Spleen (tissue), 11 donors: ENCODE results near the gene LSMEM2. TPM values are rescaled to one million over a fixed set of nuclear protein-coding genes. Genes with fewer than 3 reads are reported as not detected.

Experiments
- DNase-seq: peaks from one replicate; pipeline ENCODE4 v3.0.0-alpha.2; 2020
- H3K27ac ChIP-seq, 8 donors: fragments of 200-600 bp; sonication (generic) in 7 of 8; 1 replicate in 4 of 8; 2 replicates in 4 of 8; pipeline versions ENCODE4 v1.5.0 to v1.8.0; 2016 to 2021; ENCODE audit warnings: inconsistent platforms in 4 of 8, mild to moderate bottlenecking in 4 of 8, moderate library complexity in 1 of 8
- H3K27me3 ChIP-seq, 7 donors: fragments of 200-600 bp; sonication (generic) in 6 of 7; replicated peaks in 1 of 7; 1 replicate in 4 of 7; 2 replicates in 3 of 7; pipeline versions ENCODE4 v1.5.0 to v1.8.0; 2016 to 2021; ENCODE audit warnings: inconsistent platforms in 3 of 7, mild to moderate bottlenecking in 1 of 7
- H3K36me3 ChIP-seq, 6 donors: fragments of 200-600 bp; sonication (generic) in 5 of 6; 1 replicate in 4 of 6; 2 replicates in 2 of 6; pipeline versions ENCODE4 v1.5.0 to v1.8.0; 2016 to 2021; ENCODE audit warnings: inconsistent platforms in 2 of 6
- H3K4me1 ChIP-seq, 6 donors: fragments of 200-600 bp; sonication (generic) in 5 of 6; 1 replicate in 3 of 6; 2 replicates in 3 of 6; pipeline versions ENCODE4 v1.5.0 to v1.8.0; 2016 to 2021; ENCODE audit warnings: inconsistent platforms in 3 of 6
- H3K4me3 ChIP-seq, 8 donors: fragments of 200-600 bp; sonication (generic) in 7 of 8; 1 replicate in 4 of 8; 2 replicates in 4 of 8; pipeline versions ENCODE4 v1.5.0 to v1.8.0; 2016 to 2021; ENCODE audit warnings: inconsistent platforms in 4 of 8, mild to moderate bottlenecking in 4 of 8, moderate library complexity in 2 of 8
- H3K9me3 ChIP-seq, 8 donors: fragments of 200-600 bp; sonication (generic) in 7 of 8; 1 replicate in 4 of 8; 2 replicates in 4 of 8; pipeline versions ENCODE4 v1.5.0 to v1.8.0; 2016 to 2021; ENCODE audit warnings: inconsistent platforms in 4 of 8
- POLR2A ChIP-seq, 3 donors: fragments of 450-650 bp; IDR thresholded peaks; one replicate each; pipeline ENCODE4 v1.5.1; 2017; ENCODE audit warnings: antibody characterized with exemption in 3 of 3, mild to moderate bottlenecking in 1 of 3
- POLR2AphosphoS5 ChIP-seq, 3 donors: sonication (generic); formaldehyde crosslinking; IDR thresholded peaks; one replicate each; pipeline ENCODE4 v1.5.1; 2017; ENCODE audit warnings: antibody characterized with exemption in 3 of 3
- WGBS, 5 donors: extraction: QIAGEN DNeasy Blood & Tissue Kit in 3 of 5; methylation state at CpG; one replicate each; pipeline versions ENCODE4 v1.1.5 to v1.1.7; 2013 to 2018; 5-methylcytosine and 5-hydroxymethylcytosine counted together
- intact Hi-C: fragments of 100-400 bp; cut with DNase I; formaldehyde crosslinking; loops from one replicate; pipeline ENCODE4 v1.15.0; 2023; ENCODE audit warnings: low total_unique reads
- polyA plus RNA-seq, 3 donors: library from polyadenylated mRNA; stranded (reverse); fragments of 200-250 nt; gene quantifications; one replicate each; pipeline ENCODE4 v1.2.1, GENCODE V29; 2013
- total RNA-seq, 7 donors: library from RNA; depleted of rRNA in 3 of 7; stranded (reverse); fragments of >200 nt in 3 of 7; fragmentation: NEBNext Ultra II Directional in 4 of 7; extraction: Animal tissue kit (Norgen Biotek cat#: 25700) in 4 of 7; gene quantifications; one replicate each; pipeline versions ENCODE4 v1.1.0 to v1.2.1, GENCODE V29; 2016 to 2021
- TF ChIP-seq, protein P1 (sequence below), 11 experiments: fragments of 200-600 bp in 7 of 11; fragments of 450-650 bp in 4 of 11; sonication (generic) in 4 of 11; IDR thresholded peaks in 8 of 11; conservative IDR thresholded peaks in 3 of 11; 1 replicate in 7 of 11; 2 replicates in 4 of 11; pipeline versions ENCODE4 v1.4.0 to v1.8.0; 2016 to 2021; ENCODE audit warnings: antibody characterized with exemption in 11 of 11, inconsistent platforms in 4 of 11, mild to moderate bottlenecking in 1 of 11
- donor health status: healthy with polysubstance abuse.
- donor health status: DM: no; HTN: no; CAD: no; lungs with moderate emphysema.
- donor health status: DM: no; HTN: no; CAD: no.
- donor health status: Bipolar disorder and iron deficiency.
- donor health status: healthy.
- donor health status: DM: no; HTN: no; CAD: no.
- donor health status: DM: yes; HTN: yes; CAD: no.

Gene LSMEM2
- total and polyA plus RNA-seq, 10 donors, result 0.06 to 0.46 (median 0.24) TPM; not detected in 6

DNA sequence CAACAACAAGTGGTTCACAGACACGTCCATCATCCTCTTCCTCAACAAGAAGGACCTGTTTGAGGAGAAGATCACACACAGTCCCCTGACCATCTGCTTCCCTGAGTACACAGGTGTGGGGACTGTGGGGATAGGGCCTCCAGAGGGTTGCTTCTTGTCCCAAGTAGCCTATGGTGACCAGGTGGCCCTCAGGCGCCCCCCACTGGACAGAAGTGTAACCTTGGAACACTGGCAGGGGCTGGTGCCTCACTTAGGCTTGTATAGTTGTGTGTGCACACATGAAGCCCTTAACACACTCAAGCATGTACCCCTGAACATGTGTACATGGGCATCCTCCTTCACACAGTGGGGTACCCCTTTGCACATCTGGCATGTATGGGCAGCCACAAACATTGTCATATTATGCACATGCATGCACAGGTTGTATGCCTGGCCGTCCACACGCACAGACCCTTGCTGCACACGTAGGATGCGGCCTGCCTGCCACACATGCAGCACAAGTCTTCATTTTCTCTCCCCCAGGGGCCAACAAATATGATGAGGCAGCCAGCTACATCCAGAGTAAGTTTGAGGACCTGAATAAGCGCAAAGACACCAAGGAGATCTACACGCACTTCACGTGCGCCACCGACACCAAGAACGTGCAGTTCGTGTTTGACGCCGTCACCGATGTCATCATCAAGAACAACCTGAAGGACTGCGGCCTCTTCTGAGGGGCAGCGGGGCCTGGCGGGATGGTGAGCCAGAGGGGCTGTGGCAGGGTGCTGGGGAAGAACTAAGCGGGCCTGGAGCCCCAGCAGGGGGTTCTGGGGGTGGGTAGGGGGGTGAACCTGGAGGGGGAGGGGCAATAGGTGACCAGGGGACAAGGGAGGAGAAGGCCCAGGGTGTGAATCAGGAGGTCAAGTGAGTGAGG is 21.7 kb upstream of the LSMEM2 start:
- Histone ChIP-seq H3K27me3 (no peaks in the 10 kb centered on the region), H3K27ac (peak overlapping the region in 4 of 8 donors; percentile 94 to 99 (median 98)), H3K4me1 (peaks cover 31 to 94% (median 74%) of the 10 kb centered on the region in 6 donors), H3K9me3 (no peaks in the 10 kb centered on the region), H3K36me3 (peaks cover 0 to 75% (median 70%) of the 10 kb centered on the region in 6 donors), H3K4me3 (no peak overlapping the region)
- TF ChIP-seq, protein P1, sequence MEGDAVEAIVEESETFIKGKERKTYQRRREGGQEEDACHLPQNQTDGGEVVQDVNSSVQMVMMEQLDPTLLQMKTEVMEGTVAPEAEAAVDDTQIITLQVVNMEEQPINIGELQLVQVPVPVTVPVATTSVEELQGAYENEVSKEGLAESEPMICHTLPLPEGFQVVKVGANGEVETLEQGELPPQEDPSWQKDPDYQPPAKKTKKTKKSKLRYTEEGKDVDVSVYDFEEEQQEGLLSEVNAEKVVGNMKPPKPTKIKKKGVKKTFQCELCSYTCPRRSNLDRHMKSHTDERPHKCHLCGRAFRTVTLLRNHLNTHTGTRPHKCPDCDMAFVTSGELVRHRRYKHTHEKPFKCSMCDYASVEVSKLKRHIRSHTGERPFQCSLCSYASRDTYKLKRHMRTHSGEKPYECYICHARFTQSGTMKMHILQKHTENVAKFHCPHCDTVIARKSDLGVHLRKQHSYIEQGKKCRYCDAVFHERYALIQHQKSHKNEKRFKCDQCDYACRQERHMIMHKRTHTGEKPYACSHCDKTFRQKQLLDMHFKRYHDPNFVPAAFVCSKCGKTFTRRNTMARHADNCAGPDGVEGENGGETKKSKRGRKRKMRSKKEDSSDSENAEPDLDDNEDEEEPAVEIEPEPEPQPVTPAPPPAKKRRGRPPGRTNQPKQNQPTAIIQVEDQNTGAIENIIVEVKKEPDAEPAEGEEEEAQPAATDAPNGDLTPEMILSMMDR (IDR thresholded peaks at IDR 0.05 in 8 of 11, conservative IDR thresholded peaks at IDR 0.05 in 3 of 11), result peak in 9 of 11 experiments; percentile 16 to 68 (median 50)
- TF ChIP-seq POLR2AphosphoS5 (IDR thresholded peaks at IDR 0.05) (peak in 1 of 3 donors; percentile 65), POLR2A (IDR thresholded peaks at IDR 0.05) (no peak)
- intact Hi-C loops, result no loop called here
- no peak for DNase-seq
- WGBS, 5 donors, result 89 to 94% (median 91%) methylated on average over 15 to 20 of the region's 20 CpGs

- 81 to 96% (median 88%) methylated on average over 14 to 17 of the region's 17 CpGs for WGBS, 5 donors
- H3K9me3 ChIP-seq, result no peaks in the 10 kb centered on the region
- peak; percentile 42 to 73 (median 46) for TF ChIP-seq POLR2AphosphoS5 (IDR thresholded peaks at IDR 0.05)
- TF ChIP-seq, protein P1 (IDR thresholded peaks at IDR 0.05 in 8 of 11, conservative IDR thresholded peaks at IDR 0.05 in 3 of 11), result no peak
- H3K4me3 ChIP-seq, result no peak overlapping the region
- peaks cover 28 to 89% (median 64%) of the 10 kb centered on the region in 6 donors for H3K4me1 ChIP-seq
- intact Hi-C loops, result no loop called here
- H3K27ac ChIP-seq, result peak overlapping the region in 4 of 8 donors; percentile 93 to 99 (median 96)
- peaks cover 0 to 65% (median 61%) of the 10 kb centered on the region in 6 donors for H3K36me3 ChIP-seq
- no peaks in the 10 kb centered on the region for H3K27me3 ChIP-seq
- DNase-seq, result no peak
These were observed 20.7 kb upstream of the LSMEM2 start for GRCh38 chr3:50258029-50258680.

DNA sequence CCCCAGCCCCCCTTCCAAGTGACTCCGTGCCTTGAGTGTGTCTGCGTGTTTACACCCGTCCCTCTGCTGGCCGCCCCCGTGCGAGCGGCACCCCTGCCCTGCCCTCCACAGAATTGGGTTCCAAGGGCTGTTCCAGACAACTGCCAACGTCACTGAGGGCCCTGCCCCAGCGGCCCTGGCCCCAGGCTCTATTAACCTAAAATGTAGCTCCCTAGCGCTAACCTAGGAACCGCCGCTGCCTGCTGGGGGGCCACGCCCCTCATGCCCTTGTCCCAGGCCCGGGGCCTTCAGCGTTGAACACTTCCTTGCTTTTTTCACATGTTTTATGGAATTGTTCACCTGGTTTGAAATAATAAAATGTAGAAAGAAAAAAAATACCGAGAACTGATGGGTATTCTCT is 19.9 kb upstream of the LSMEM2 start:
- peak overlapping the region in 1 of 8 donors; percentile 68 for H3K4me3 ChIP-seq
- 72 to 82% (median 79%) methylated on average over 16 of the region's 16 CpGs for WGBS, 5 donors
- DNase-seq, result no peak
- peak in 2 of 3 donors; percentile 13 to 62 for TF ChIP-seq POLR2AphosphoS5 (IDR thresholded peaks at IDR 0.05)
- TF ChIP-seq POLR2A (IDR thresholded peaks at IDR 0.05), result no peak
- H3K27me3 ChIP-seq, result no peaks in the 10 kb centered on the region
- no peaks in the 10 kb centered on the region for H3K9me3 ChIP-seq
- intact Hi-C loops, result no loop called here
- H3K4me1 ChIP-seq, result peaks cover 23 to 88% (median 59%) of the 10 kb centered on the region in 6 donors
- peak overlapping the region; percentile 88 to 99 (median 94) for H3K27ac ChIP-seq
- H3K36me3 ChIP-seq, result peaks cover 0 to 57% (median 53%) of the 10 kb centered on the region in 6 donors

GRCh38 chr3:50259432-50260026 is 19.4 kb upstream of the LSMEM2 start:
- H3K9me3 ChIP-seq, result no peaks in the 10 kb centered on the region
- WGBS, 5 donors, result 47 to 58% (median 55%) methylated on average over 13 to 18 of the region's 18 CpGs
- H3K27me3 ChIP-seq, result no peaks in the 10 kb centered on the region
- peaks cover 0 to 52% (median 47%) of the 10 kb centered on the region in 6 donors for H3K36me3 ChIP-seq
- TF ChIP-seq POLR2A (IDR thresholded peaks at IDR 0.05) (no peak), POLR2AphosphoS5 (IDR thresholded peaks at IDR 0.05) (no peak)
- TF ChIP-seq, protein P1 (IDR thresholded peaks at IDR 0.05 in 8 of 11, conservative IDR thresholded peaks at IDR 0.05 in 3 of 11), result no peak
- peak overlapping the region in 5 of 8 donors; percentile 38 to 68 (median 42) for H3K4me3 ChIP-seq
- no peak for DNase-seq
- peak overlapping the region; percentile 88 to 99 (median 94) for H3K27ac ChIP-seq
- H3K4me1 ChIP-seq, result peaks cover 17 to 88% (median 55%) of the 10 kb centered on the region in 6 donors
- intact Hi-C loops, result no loop called here
